H1 (cell line): ENCODE data around the gene CLIP4. TPM values are rescaled to one million over a fixed set of nuclear protein-coding genes. Genes with fewer than 3 reads are reported as not detected.

Experiments
- ATF3 ChIP-seq: IDR thresholded peaks from 2 replicates; pipeline ENCODE4 v1.6.1; 2011; ENCODE audit warnings: low read depth, mild to moderate bottlenecking, low read length; ENCODE audit not compliant: insufficient read depth
- BCL11A ChIP-seq, 2 experiments: IDR thresholded peaks; one replicate each; pipeline ENCODE4 v1.6.1; 2011; ENCODE audit warnings: low read depth in 2 of 2, low read length in 2 of 2, mild to moderate bottlenecking in 2 of 2
- EGR1 ChIP-seq: IDR thresholded peaks from 2 replicates; pipeline ENCODE4 v1.6.1; 2011; ENCODE audit warnings: low read depth, low read length, borderline replicate concordance
- KDM4A ChIP-seq: IDR thresholded peaks from one replicate; pipeline ENCODE4 v1.7.1; 2012; ENCODE audit warnings: low read depth, mild to moderate bottlenecking, moderate library complexity, low read length, inconsistent platforms; ENCODE audit not compliant: severe bottlenecking
- SIRT6 ChIP-seq: IDR thresholded peaks from one replicate; pipeline ENCODE4 v1.7.1; 2012; ENCODE audit warnings: low read length, inconsistent platforms
- SP4 ChIP-seq: IDR thresholded peaks from 2 replicates; pipeline ENCODE4 v1.6.1; 2012; ENCODE audit warnings: low read length, inconsistent platforms
- polyA plus RNA-seq, 7 experiments: library from polyadenylated mRNA; depleted of rRNA in 3 of 7; stranded (reverse) in 5 of 7; unstranded in 2 of 7; fragments of >200 nt in 5 of 7; fragments of 200-250 nt in 2 of 7; gene quantifications; 1 replicate in 5 of 7; 2 replicates in 1 of 7; 4 replicates in 1 of 7; pipeline versions ENCODE4 v1.2.1 to v1.2.3, GENCODE V29; 2011 to 2013; ENCODE audit warnings: missing spikeins in 2 of 7, mixed read lengths in 2 of 7
- total RNA-seq: library from RNA; stranded (reverse); fragmentation: NEBNext Ultra II Directional; extraction: Animal tissue kit (Norgen Biotek cat#: 25700); gene quantifications from 2 replicates; pipeline ENCODE4 v1.2.1, GENCODE V29; 2021
- TF ChIP-seq, protein P1 (sequence below): fragments of 300-600 bp; sonication (generic); IDR thresholded peaks from 2 replicates; pipeline ENCODE4 v1.7.1; 2012; ENCODE audit warnings: low read length, moderate library complexity, mild to moderate bottlenecking, inconsistent platforms; ENCODE audit not compliant: insufficient replicate concordance
- TF ChIP-seq, protein P2 (sequence below), 3 experiments: IDR thresholded peaks; 1 replicate in 2 of 3; 2 replicates in 1 of 3; pipeline versions ENCODE4 v1.5.1 to v1.6.1; 2011; ENCODE audit warnings: low read length in 3 of 3, mild to moderate bottlenecking in 3 of 3, inconsistent platforms in 2 of 3, low read depth in 1 of 3, moderate library complexity in 1 of 3; ENCODE audit not compliant: insufficient read depth in 1 of 3; ENCODE audit errors: control extremely low read depth in 1 of 3

The CLIP4 gene
- total and polyA plus RNA-seq, 2 of the 8 experiments (the other 6 are each of a cell fraction or from before 2014, with no cell fraction given): 0.08 to 0.09 TPM

DNA sequence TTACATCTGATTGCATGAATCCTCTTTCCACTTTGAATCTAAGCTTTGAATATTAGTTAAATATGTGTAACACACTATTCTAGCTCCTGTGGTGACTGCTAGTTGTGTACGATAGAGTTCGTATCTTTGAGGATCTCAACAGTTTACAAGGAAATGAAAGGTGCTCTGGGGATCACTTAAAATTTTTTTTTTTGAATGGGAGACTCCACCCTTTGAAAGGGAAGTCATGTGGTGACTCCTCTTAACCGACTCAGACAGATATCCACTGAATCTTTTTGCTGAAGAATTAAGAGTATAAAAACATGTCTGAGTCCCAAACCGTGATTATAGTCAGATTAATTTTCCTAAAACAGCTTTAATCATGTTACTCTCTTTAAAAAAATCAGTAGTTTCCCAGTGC is 4.0 kb downstream of the CLIP4 start (continued):
- TF ChIP-seq SP4 (no peak), KDM4A (no peak), EGR1 (no peak), SIRT6 (no peak), BCL11A (IDR thresholded peaks at IDR 0.05; ENCODE audit: low read depth in 2 of 2, low read length in 2 of 2) (no peak), ATF3 (no peak)
- TF ChIP-seq, protein P1, sequence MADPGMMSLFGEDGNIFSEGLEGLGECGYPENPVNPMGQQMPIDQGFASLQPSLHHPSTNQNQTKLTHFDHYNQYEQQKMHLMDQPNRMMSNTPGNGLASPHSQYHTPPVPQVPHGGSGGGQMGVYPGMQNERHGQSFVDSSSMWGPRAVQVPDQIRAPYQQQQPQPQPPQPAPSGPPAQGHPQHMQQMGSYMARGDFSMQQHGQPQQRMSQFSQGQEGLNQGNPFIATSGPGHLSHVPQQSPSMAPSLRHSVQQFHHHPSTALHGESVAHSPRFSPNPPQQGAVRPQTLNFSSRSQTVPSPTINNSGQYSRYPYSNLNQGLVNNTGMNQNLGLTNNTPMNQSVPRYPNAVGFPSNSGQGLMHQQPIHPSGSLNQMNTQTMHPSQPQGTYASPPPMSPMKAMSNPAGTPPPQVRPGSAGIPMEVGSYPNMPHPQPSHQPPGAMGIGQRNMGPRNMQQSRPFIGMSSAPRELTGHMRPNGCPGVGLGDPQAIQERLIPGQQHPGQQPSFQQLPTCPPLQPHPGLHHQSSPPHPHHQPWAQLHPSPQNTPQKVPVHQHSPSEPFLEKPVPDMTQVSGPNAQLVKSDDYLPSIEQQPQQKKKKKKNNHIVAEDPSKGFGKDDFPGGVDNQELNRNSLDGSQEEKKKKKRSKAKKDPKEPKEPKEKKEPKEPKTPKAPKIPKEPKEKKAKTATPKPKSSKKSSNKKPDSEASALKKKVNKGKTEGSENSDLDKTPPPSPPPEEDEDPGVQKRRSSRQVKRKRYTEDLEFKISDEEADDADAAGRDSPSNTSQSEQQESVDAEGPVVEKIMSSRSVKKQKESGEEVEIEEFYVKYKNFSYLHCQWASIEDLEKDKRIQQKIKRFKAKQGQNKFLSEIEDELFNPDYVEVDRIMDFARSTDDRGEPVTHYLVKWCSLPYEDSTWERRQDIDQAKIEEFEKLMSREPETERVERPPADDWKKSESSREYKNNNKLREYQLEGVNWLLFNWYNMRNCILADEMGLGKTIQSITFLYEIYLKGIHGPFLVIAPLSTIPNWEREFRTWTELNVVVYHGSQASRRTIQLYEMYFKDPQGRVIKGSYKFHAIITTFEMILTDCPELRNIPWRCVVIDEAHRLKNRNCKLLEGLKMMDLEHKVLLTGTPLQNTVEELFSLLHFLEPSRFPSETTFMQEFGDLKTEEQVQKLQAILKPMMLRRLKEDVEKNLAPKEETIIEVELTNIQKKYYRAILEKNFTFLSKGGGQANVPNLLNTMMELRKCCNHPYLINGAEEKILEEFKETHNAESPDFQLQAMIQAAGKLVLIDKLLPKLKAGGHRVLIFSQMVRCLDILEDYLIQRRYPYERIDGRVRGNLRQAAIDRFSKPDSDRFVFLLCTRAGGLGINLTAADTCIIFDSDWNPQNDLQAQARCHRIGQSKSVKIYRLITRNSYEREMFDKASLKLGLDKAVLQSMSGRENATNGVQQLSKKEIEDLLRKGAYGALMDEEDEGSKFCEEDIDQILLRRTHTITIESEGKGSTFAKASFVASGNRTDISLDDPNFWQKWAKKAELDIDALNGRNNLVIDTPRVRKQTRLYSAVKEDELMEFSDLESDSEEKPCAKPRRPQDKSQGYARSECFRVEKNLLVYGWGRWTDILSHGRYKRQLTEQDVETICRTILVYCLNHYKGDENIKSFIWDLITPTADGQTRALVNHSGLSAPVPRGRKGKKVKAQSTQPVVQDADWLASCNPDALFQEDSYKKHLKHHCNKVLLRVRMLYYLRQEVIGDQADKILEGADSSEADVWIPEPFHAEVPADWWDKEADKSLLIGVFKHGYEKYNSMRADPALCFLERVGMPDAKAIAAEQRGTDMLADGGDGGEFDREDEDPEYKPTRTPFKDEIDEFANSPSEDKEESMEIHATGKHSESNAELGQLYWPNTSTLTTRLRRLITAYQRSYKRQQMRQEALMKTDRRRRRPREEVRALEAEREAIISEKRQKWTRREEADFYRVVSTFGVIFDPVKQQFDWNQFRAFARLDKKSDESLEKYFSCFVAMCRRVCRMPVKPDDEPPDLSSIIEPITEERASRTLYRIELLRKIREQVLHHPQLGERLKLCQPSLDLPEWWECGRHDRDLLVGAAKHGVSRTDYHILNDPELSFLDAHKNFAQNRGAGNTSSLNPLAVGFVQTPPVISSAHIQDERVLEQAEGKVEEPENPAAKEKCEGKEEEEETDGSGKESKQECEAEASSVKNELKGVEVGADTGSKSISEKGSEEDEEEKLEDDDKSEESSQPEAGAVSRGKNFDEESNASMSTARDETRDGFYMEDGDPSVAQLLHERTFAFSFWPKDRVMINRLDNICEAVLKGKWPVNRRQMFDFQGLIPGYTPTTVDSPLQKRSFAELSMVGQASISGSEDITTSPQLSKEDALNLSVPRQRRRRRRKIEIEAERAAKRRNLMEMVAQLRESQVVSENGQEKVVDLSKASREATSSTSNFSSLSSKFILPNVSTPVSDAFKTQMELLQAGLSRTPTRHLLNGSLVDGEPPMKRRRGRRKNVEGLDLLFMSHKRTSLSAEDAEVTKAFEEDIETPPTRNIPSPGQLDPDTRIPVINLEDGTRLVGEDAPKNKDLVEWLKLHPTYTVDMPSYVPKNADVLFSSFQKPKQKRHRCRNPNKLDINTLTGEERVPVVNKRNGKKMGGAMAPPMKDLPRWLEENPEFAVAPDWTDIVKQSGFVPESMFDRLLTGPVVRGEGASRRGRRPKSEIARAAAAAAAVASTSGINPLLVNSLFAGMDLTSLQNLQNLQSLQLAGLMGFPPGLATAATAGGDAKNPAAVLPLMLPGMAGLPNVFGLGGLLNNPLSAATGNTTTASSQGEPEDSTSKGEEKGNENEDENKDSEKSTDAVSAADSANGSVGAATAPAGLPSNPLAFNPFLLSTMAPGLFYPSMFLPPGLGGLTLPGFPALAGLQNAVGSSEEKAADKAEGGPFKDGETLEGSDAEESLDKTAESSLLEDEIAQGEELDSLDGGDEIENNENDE: no peak
- TF ChIP-seq, protein P2, sequence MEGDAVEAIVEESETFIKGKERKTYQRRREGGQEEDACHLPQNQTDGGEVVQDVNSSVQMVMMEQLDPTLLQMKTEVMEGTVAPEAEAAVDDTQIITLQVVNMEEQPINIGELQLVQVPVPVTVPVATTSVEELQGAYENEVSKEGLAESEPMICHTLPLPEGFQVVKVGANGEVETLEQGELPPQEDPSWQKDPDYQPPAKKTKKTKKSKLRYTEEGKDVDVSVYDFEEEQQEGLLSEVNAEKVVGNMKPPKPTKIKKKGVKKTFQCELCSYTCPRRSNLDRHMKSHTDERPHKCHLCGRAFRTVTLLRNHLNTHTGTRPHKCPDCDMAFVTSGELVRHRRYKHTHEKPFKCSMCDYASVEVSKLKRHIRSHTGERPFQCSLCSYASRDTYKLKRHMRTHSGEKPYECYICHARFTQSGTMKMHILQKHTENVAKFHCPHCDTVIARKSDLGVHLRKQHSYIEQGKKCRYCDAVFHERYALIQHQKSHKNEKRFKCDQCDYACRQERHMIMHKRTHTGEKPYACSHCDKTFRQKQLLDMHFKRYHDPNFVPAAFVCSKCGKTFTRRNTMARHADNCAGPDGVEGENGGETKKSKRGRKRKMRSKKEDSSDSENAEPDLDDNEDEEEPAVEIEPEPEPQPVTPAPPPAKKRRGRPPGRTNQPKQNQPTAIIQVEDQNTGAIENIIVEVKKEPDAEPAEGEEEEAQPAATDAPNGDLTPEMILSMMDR (IDR thresholded peaks at IDR 0.05; ENCODE audit: control extremely low read depth in 1 of 3, insufficient read depth in 1 of 3, low read depth in 1 of 3, low read length in 3 of 3): no peak
